ENCODE measurements around the gene KCNK7.

KCNK7 gene

DNA sequence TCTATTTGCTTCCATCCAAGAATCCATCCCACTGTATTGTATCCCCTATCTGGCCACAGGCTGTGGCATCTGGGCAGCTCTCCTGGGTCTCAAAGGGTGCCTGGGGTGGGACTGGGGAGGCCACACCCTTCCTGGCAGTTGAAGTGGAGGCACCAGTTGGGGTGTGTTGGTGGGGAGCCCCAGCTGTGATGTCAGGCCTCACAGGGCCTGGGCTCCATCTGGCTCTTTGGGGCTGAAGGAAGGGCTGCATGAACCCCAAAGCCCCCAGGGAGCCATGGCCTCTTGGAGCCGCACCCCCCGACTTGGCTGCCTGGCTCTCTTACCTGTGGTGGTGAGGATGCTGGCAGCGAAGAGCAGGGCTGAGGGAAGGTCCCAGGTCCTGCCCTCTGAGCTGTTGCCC is 469 bp downstream of the KCNK7 start:
- no peaks in the 10 kb centered on the region for H3K4me1 ChIP-seq (ENCODE audit: insufficient read depth, low read length)

DNA sequence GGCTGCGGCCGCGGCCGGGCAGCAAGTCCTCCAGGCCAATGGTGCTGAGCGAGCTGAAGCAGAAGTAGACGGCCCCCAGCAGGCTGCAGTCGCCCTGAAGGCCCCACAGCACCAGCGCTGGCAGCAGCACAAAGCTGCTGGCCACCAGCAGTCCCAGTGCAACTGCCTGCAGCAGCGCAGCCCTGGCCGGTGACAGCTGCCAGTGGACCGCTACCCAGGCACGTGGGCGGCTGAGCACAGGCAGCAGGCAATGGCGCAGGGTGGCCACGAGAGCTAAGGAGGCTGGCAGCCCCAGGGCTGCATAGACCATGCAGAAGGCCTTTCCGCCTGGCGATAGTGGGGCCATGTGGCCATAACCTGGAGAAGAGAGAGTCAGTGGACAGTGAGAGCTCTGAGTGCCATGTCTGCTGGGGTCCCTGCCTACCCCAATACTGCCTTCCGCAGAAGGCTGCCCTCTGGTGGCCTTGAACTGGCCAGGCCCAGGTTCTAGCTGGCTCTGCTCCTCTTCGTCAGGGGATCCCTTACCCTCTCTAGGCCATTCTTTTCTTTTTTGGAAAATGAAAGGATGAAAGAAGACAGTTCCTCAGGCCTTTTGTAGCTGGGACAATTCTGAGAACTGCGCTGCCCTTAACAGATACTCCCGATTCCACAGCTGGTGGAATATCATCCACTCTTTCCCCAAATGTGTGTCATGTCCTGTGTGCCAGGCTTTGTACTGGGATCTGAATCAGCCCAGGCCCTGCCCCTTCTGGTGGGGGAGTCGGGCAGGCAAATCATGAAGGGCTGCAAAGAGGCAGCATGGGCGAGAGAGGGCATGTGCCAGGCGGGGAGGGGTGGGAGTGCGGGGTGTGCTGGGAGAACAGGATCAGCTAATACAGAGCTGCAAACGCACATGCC is 1.8 kb downstream of the KCNK7 start:
- H3K36me3 ChIP-seq (ENCODE audit: insufficient read depth, low read length): peaks cover 14% of the 10 kb centered on the region
- H3K27me3 ChIP-seq (ENCODE audit: insufficient read depth, low read length): no peaks in the 10 kb centered on the region
- H2AFZ ChIP-seq (ENCODE audit: low read depth, low read length): no peak overlapping the region
- H3K4me1 ChIP-seq (ENCODE audit: insufficient read depth, low read length): peaks cover 10% of the 10 kb centered on the region
- no peaks in the 10 kb centered on the region for H3K9me3 ChIP-seq (ENCODE audit: low read length)
- H3K4me3 ChIP-seq (ENCODE audit: low read length): no peak overlapping the region

More for the DNA sequence above, 469 bp downstream of the KCNK7 start:
- H3K27me3 ChIP-seq (ENCODE audit: insufficient read depth, low read length): no peaks in the 10 kb centered on the region
- no peak overlapping the region for H2AFZ ChIP-seq (ENCODE audit: low read depth, low read length)
- H3K9me3 ChIP-seq (ENCODE audit: low read length): no peaks in the 10 kb centered on the region
- peaks cover 20% of the 10 kb centered on the region for H3K36me3 ChIP-seq (ENCODE audit: insufficient read depth, low read length)
- no peak overlapping the region for H3K4me3 ChIP-seq (ENCODE audit: low read length)

DNA sequence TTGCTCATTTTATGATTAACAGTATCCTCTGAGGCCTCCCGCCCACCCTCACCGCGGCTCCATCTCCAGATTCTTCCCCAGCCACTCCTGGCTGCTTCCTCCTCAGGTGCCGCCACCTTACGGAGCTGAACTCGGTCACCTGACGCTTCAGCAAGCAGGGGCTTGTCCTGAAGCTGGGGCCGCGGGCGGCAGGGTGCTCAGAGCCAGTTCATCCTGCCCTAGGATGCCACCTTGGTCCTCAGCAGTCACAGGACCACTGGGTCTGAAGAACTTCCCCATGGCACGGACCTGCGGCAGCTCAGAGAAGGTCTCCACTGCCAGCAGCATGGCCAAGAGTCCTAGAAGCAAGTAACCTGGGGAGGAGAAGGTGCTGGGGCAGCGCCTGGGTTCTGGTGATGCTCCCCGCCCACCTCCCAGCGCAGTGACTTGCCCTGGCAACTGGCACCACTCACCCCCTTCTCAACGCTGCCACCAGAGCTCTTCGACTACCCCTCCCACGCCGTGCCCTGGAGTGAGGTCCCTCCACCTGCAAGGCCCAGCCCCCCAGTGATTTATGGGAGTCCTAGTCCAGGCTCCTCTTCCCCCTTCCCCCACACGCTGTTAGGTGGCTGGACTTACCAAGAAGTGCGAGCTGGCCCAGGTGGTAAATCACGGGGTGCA is 2.6 kb downstream of the KCNK7 start:
- Histone ChIP-seq H3K9me3 (ENCODE audit: low read length) (no peaks in the 10 kb centered on the region), H3K36me3 (ENCODE audit: insufficient read depth, low read length) (peaks cover 7% of the 10 kb centered on the region), H3K4me3 (ENCODE audit: low read length) (no peak overlapping the region), H3K27me3 (ENCODE audit: insufficient read depth, low read length) (no peaks in the 10 kb centered on the region), H3K4me1 (ENCODE audit: insufficient read depth, low read length) (peaks cover 17% of the 10 kb centered on the region), H2AFZ (ENCODE audit: low read depth, low read length) (no peak overlapping the region)

DNA sequence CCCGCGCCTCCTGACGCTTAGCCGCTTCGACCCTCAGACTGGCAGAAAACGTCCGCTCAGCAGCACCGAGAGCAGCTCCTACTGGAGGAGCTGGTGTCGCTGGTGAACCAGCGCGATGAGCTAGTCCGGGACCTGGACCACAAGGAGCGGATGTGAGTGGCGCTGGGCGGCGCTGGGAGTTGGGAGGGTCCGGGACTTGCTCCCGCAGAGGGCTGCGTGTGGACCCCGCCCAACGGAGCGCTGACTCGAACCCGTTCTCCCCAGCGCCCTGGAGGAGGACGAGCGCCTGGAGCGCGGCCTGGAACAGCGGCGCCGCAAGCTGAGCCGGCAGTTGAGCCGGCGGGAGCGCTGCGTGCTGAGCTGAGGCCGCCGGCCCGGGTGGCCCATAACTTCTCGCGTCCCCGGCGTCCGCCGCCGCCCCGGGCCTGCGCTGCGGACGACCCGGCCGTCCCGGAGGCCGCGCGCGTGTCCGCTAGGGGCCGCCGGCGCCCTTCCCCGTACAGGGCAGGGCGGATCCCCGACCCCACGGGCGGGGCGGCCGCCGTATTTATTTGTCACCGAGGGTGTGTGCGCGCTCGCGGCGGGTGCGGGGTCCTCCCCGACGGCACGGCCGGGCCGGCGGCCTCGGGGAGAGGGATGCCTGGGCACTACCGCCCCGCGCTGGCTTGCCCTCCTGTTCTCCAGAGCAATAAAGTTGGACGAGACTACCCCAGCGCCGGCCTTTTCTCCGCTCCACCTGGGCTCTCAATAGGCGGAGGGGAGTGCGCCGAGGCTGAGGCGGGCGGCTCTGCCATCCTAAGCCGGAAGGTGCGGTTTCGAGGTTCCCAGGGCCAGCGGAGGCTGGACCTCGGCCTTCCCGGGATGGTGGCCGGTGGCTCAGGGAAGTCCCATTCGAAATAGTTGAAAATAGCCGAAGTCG is 3.4 kb downstream of the KCNK7 start:
- Histone ChIP-seq H3K36me3 (ENCODE audit: insufficient read depth, low read length) (no peaks in the 10 kb centered on the region), H2AFZ (ENCODE audit: low read depth, low read length) (no peak overlapping the region), H3K4me1 (ENCODE audit: insufficient read depth, low read length) (peaks cover 25% of the 10 kb centered on the region), H3K9me3 (ENCODE audit: low read length) (no peaks in the 10 kb centered on the region), H3K27me3 (ENCODE audit: insufficient read depth, low read length) (no peaks in the 10 kb centered on the region), H3K4me3 (ENCODE audit: low read length) (peak overlapping the region; percentile 18)

DNA sequence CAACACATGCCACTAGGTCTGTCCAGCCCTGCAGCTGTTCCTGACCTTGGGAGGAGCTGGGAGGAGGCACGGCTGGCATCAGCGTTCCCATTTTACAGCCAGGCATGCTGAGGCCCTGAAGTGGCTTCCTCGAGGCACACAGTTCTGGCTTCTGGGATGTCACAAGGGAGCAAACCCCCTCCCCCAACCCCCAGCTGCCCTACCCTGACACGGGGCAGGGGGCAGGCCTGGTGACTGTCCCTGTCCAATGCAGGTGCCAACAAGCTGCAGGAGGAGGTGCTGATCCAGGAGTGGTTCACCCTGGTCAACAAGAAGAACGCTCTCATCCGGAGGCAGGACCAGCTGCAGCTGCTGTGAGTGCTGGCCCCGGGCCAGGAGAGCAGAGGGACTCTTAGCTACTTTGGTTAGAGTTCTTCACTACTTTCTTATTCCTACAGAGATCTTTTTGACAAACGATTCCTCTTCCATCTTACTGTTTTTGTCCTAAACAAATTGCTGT is 5.3 kb downstream of the KCNK7 start:
- Histone ChIP-seq H3K4me3 (ENCODE audit: low read length) (no peak overlapping the region), H3K27me3 (ENCODE audit: insufficient read depth, low read length) (no peaks in the 10 kb centered on the region), H3K36me3 (ENCODE audit: insufficient read depth, low read length) (no peaks in the 10 kb centered on the region), H3K9me3 (ENCODE audit: low read length) (no peaks in the 10 kb centered on the region), H3K4me1 (ENCODE audit: insufficient read depth, low read length) (peaks cover 36% of the 10 kb centered on the region), H2AFZ (ENCODE audit: low read depth, low read length) (no peak overlapping the region)

DNA sequence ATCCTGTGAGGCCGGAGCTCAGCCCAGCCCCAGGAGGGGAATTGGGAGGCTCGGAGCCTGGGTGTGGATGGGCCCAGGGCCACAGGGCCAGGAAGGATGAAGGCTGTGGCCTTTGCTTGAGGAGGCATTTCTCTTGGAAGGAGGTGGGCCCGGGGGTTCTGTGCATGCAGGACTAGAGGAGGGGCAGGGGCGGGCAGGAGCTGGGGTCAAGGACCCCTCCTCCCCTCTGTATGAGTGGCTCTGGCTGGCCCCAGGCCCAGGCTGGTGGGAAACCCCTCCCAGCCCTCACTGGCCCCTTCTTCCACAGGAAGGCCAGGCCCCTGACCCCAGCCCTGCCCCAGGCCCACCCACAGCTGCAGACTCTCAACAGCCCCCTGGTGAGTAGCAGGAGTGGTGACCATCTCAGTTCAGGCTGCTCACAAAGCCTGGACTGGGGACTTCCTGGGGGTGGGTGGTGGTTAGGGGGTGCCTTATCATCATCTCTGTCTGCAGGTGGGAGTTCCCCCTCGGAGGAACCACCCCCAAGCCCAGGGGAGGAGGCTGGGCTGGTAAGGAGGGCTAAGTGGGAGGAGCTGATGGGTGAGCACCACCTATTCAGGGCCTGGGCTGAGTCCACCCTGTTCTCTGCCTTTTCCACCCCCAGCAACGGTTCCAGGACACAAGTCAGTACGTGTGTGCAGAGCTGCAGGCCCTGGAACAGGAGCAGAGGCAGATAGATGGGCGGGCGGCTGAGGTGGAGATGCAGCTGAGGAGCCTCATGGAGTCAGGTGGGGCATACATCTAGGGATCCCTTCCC is 6.0 kb downstream of the KCNK7 start:
- Histone ChIP-seq H3K9me3 (ENCODE audit: low read length) (no peaks in the 10 kb centered on the region), H3K36me3 (ENCODE audit: insufficient read depth, low read length) (no peaks in the 10 kb centered on the region), H3K4me3 (ENCODE audit: low read length) (no peak overlapping the region), H3K4me1 (ENCODE audit: insufficient read depth, low read length) (peaks cover 36% of the 10 kb centered on the region), H2AFZ (ENCODE audit: low read depth, low read length) (no peak overlapping the region), H3K27me3 (ENCODE audit: insufficient read depth, low read length) (no peaks in the 10 kb centered on the region)

DNA sequence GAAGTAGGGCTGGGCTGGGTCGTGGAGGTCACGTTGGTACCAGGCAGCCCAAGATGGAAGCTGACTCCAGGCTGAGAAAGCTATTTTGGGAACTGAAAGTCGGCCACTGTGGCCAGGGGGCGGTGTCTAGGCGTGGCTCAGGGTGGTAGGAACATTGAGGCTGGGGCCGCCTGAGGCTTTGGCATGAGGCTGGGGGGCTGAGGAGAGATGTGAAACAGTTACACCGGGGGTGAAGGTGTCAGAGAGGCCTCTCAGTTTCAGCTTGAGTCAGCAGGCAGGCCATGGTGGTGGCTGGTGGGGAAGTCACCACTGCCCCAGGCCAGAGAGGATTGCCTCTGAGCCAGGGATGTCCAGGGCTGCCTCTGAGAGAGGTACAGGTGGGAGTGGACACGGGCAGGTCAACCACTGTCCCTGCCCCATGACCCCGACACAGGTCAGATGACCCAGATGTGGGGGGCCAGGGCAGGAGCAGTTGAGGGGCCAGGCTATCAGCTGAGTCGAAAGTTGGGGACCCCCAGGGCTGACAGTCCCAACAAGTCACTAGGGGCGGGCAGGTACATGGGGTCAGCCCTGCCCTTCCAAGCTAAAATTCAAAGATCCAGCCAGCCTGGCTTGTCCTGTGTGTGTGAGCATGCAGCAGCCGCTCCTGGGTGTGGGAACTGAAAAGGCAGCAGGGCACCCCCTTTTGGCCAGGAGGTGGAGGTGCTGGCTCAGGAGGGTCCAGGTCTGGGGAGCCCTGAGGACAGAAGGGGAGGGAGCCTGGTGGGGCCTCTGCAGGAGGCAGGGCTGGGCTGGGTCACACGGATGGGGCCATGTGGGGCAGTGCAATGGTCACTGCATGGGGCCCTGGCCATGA is 7.2 kb downstream of the KCNK7 start:
- H3K4me3 ChIP-seq (ENCODE audit: low read length): no peak overlapping the region
- H2AFZ ChIP-seq (ENCODE audit: low read depth, low read length): no peak overlapping the region
- no peaks in the 10 kb centered on the region for H3K27me3 ChIP-seq (ENCODE audit: insufficient read depth, low read length)
- no peaks in the 10 kb centered on the region for H3K9me3 ChIP-seq (ENCODE audit: low read length)
- H3K4me1 ChIP-seq (ENCODE audit: insufficient read depth, low read length): peaks cover 40% of the 10 kb centered on the region
- no peaks in the 10 kb centered on the region for H3K36me3 ChIP-seq (ENCODE audit: insufficient read depth, low read length)

DNA sequence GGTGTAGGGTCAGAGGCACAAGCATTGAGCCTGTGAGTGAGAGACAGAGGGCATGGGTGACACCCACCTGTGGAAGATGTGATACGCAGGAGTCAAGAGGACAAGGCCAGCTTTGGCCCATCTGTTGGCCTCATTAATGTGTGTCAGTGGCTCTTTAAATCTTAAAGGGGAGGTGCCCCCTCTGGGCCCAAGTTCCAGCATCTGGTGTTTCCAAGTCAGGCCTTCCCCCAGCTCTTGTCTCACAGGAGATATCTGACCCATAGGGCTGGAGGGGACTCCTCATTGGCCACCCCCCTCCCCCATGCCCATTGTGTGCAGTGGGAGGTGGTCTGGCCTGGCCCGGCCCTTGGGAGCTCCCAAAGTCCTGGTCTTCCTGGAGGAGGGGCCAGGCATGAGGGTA is 8.9 kb downstream of the KCNK7 start:
- H3K36me3 ChIP-seq (ENCODE audit: insufficient read depth, low read length): no peaks in the 10 kb centered on the region
- no peaks in the 10 kb centered on the region for H3K9me3 ChIP-seq (ENCODE audit: low read length)
- no peaks in the 10 kb centered on the region for H3K27me3 ChIP-seq (ENCODE audit: insufficient read depth, low read length)
- no peak overlapping the region for H3K4me3 ChIP-seq (ENCODE audit: low read length)
- peaks cover 40% of the 10 kb centered on the region for H3K4me1 ChIP-seq (ENCODE audit: insufficient read depth, low read length)
- no peak overlapping the region for H2AFZ ChIP-seq (ENCODE audit: low read depth, low read length)

DNA sequence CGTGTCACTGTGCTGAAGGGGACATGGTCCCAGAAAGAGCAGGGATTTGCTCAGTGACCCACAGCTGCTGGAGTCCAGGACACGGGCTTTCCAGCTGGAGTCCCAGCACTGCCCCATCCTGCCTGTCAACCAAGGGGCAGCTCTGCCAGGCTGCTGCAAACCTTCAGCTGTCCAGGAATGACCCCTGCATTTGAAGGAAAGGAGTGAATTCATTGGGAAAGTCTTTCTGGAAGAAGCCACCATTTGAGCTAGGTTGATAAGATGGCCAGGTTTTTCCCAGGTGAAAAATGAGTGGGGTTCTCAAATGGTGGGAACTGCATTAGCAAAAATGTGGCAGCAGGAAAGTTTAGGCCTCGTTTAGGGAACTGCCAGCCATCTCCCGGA is 9.4 kb downstream of the KCNK7 start:
- Histone ChIP-seq H2AFZ (ENCODE audit: low read depth, low read length) (no peak overlapping the region), H3K4me3 (ENCODE audit: low read length) (no peak overlapping the region), H3K4me1 (ENCODE audit: insufficient read depth, low read length) (peaks cover 40% of the 10 kb centered on the region), H3K27me3 (ENCODE audit: insufficient read depth, low read length) (no peaks in the 10 kb centered on the region), H3K9me3 (ENCODE audit: low read length) (no peaks in the 10 kb centered on the region), H3K36me3 (ENCODE audit: insufficient read depth, low read length) (no peaks in the 10 kb centered on the region)

DNA sequence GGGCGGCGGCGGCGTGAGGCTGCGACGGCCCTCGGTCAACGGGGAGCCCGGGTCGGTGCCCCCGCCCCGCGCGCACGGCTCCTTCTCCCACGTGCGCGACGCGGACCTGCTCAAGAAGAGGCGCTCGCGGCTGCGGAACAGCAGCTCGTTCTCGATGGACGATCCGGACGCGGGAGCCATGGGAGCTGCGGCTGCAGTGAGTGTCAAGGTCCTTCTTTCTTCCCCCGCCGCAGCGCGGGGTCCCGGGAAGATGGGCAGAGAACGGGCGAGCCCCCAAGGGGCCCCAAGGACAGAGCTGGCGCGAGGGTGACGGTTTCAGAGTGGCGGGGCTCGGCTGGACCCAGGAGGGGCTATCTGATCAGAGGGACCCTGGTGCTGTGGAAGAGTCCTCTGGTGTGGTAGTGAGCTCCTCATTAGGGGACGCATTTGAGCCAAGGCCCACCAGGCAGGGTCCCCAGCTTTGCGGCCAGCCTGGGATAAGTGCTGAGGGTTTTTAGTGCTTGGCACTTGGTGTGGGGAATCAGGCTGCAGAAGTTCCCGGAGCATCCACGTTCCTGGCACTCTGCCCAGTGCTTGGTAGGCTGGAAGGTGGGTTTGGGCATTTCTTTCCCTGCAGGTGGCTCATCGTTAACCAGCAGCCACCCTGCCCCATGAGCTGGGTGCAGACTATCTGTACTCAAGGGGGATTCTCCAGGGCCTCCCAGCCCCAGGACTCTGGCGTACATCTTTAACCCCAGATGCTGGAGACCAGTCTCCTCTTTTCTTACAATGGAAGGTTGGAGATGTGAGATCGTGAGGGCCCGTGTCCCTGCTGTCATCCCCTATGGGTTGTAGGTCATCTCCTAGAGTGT is 10.0 kb downstream of the KCNK7 start:
- no peaks in the 10 kb centered on the region for H3K27me3 ChIP-seq (ENCODE audit: insufficient read depth, low read length)
- no peaks in the 10 kb centered on the region for H3K9me3 ChIP-seq (ENCODE audit: low read length)
- H2AFZ ChIP-seq (ENCODE audit: low read depth, low read length): no peak overlapping the region
- no peak overlapping the region for H3K4me3 ChIP-seq (ENCODE audit: low read length)
- no peaks in the 10 kb centered on the region for H3K36me3 ChIP-seq (ENCODE audit: insufficient read depth, low read length)
- peaks cover 40% of the 10 kb centered on the region for H3K4me1 ChIP-seq (ENCODE audit: insufficient read depth, low read length)

DNA sequence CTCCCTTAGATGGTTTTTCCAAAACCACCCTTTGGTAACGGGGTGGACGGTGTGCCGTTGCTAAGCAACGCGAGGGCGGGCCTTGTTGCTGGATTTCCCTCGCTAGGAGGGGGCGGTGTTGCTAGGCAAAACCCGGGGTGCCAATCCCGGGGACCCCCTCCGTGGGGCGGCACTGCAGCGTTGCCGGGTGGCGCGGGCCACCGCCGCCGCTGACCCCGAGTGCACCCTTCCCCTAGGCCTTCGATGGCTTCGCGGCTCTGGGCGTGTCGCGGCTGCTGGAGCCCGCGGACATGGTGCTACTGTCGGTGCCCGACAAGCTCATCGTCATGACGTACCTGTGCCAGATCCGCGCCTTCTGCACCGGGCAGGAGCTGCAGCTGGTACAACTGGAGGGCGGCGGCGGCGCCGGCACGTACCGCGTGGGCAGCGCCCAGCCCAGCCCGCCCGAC is 10.9 kb downstream of the KCNK7 start:
- Histone ChIP-seq H3K4me3 (ENCODE audit: low read length) (no peak overlapping the region), H3K27me3 (ENCODE audit: insufficient read depth, low read length) (no peaks in the 10 kb centered on the region), H3K9me3 (ENCODE audit: low read length) (no peaks in the 10 kb centered on the region), H2AFZ (ENCODE audit: low read depth, low read length) (no peak overlapping the region), H3K4me1 (ENCODE audit: insufficient read depth, low read length) (peaks cover 36% of the 10 kb centered on the region), H3K36me3 (ENCODE audit: insufficient read depth, low read length) (no peaks in the 10 kb centered on the region)

Data from neuron (in vitro differentiated cells).